GM10266 (cell line): Measurements from ENCODE around the gene STXBP2.

Experiments used
- DNase-seq: peaks from one replicate; pipeline ENCODE4 v3.0.0; 2012; ENCODE audit errors: extremely low spot score
- CTCF ChIP-seq: IDR thresholded peaks from 2 replicates; pipeline ENCODE4 v1.5.1; 2012; ENCODE audit warnings: mild to moderate bottlenecking, low read depth; ENCODE audit not compliant: control insufficient read depth, insufficient read depth; ENCODE audit errors: missing control alignments

Gene STXBP2

GRCh38 chr19:7636691-7637373, at the start of gene STXBP2:
Gene STXBP2 (plus strand): TSS chr19:7637110. CDS start chr19:7637150, 40 bp downstream.
- peak; percentile 98 for DNase-seq
- no peak for TF ChIP-seq CTCF

GRCh38 chr19:7589822-7590221, 47.1 kb upstream of the STXBP2 start:
- TF ChIP-seq CTCF: no peak
- DNase-seq: no peak

GRCh38 chr19:7590256-7590655, 46.7 kb upstream of the STXBP2 start:
- no peak for DNase-seq
- no peak for TF ChIP-seq CTCF

- peak; percentile 85 for DNase-seq
- TF ChIP-seq CTCF: no peak
These were observed 41.3 kb upstream of the STXBP2 start, which contains the start of gene CAMSAP3 for GRCh38 chr19:7595466-7596133. Gene CAMSAP3 (plus strand): TSS chr19:7595863. CDS start chr19:7596003, 140 bp downstream.

GRCh38 chr19:7596211-7596937, 40.5 kb upstream of the STXBP2 start:
- DNase-seq: peak; percentile 45
- TF ChIP-seq CTCF: no peak

- no peak for DNase-seq
- TF ChIP-seq CTCF: no peak
These were observed 39.2 kb upstream of the STXBP2 start for GRCh38 chr19:7597689-7598088.
